Transverse colon (tissue), 4 donors: Measurements from ENCODE around the gene DLG2. TPM values are rescaled to one million over a fixed set of nuclear protein-coding genes. Genes with fewer than 3 reads are reported as not detected.

Experiments
- DNase-seq: peaks from one replicate; pipeline ENCODE4 v3.0.0-alpha.2; 2019
- H3K27ac ChIP-seq, 4 donors: fragments of 200-600 bp; sonication (generic); 2 replicates each; pipeline ENCODE4 v1.5.1; 2016 to 2018; ENCODE audit warnings: inconsistent platforms in 4 of 4
- H3K27me3 ChIP-seq: fragments of 200-600 bp; sonication (generic); 2 replicates; pipeline ENCODE4 v1.5.1; 2017; ENCODE audit warnings: inconsistent platforms
- H3K36me3 ChIP-seq, 4 donors: fragments of 200-600 bp; sonication (generic); 2 replicates each; pipeline ENCODE4 v1.5.1; 2017 to 2019; ENCODE audit warnings: inconsistent platforms in 4 of 4
- H3K4me1 ChIP-seq, 4 donors: fragments of 200-600 bp; sonication (generic); 2 replicates each; pipeline ENCODE4 v1.5.1; 2017 to 2020; ENCODE audit warnings: inconsistent platforms in 4 of 4
- H3K4me3 ChIP-seq, 4 donors: fragments of 200-600 bp; sonication (generic); 1 replicate in 1 of 4; 2 replicates in 3 of 4; pipeline versions ENCODE4 v1.5.1 to v1.6.1; 2017 to 2019; ENCODE audit warnings: inconsistent platforms in 4 of 4
- H3K9me3 ChIP-seq, 2 donors: fragments of 200-600 bp; sonication (generic); 2 replicates each; pipeline ENCODE4 v1.5.1; 2017 to 2019; ENCODE audit warnings: inconsistent platforms in 2 of 2
- EP300 ChIP-seq: sonication (generic); formaldehyde crosslinking; IDR thresholded peaks from one replicate; pipeline ENCODE4 v1.6.1; 2017; ENCODE audit warnings: antibody characterized with exemption, low read depth
- POLR2A ChIP-seq: fragments of 450-650 bp; IDR thresholded peaks from one replicate; pipeline ENCODE4 v1.6.1; 2016; ENCODE audit warnings: antibody characterized with exemption, mild to moderate bottlenecking, moderate library complexity
- POLR2AphosphoS5 ChIP-seq, 3 donors: sonication (generic); formaldehyde crosslinking; IDR thresholded peaks; one replicate each; pipeline ENCODE4 v1.6.1; 2016; ENCODE audit warnings: antibody characterized with exemption in 3 of 3
- WGBS, 2 donors: methylation state at CpG; one replicate each; pipeline ENCODE4 v1.1.5; 2018; ENCODE audit warnings: low coverage in 1 of 2; 5-methylcytosine and 5-hydroxymethylcytosine counted together
- in situ Hi-C, 4 donors: fragments of 200-750 bp; cut with MboI; loops; one replicate each; pipeline versions ENCODE4 v1.15.0 to v1.15.1; 2017; ENCODE audit warnings: low sequenced_read_pairs in 3 of 4, low pct_ligation_motif_present in 1 of 4, low pct_unique_long_range_greater_than_20kb in 1 of 4
- intact Hi-C: fragments of 100-400 bp; cut with DNase I; formaldehyde crosslinking; loops from one replicate; pipeline ENCODE4 v1.15.1; 2023; ENCODE audit warnings: low total_unique reads
- total RNA-seq, 4 donors: library from RNA; depleted of rRNA; stranded (reverse); fragments of >200 nt; gene quantifications; one replicate each; pipeline ENCODE4 v1.1.0, GENCODE V29; 2016
- TF ChIP-seq, protein P1 (sequence below), 5 experiments: fragments of 200-600 bp in 3 of 5; fragments of 450-650 bp in 2 of 5; sonication (generic) in 3 of 5; IDR thresholded peaks; 1 replicate in 2 of 5; 2 replicates in 3 of 5; pipeline ENCODE4 v1.5.1; 2016 to 2017; ENCODE audit warnings: antibody characterized with exemption in 5 of 5, inconsistent platforms in 3 of 5, mild to moderate bottlenecking in 2 of 5, moderate library complexity in 1 of 5

Gene DLG2
- total RNA-seq, 4 donors from 2014 or later, result 1.9 to 28.3 (median 3.7) TPM

DNA sequence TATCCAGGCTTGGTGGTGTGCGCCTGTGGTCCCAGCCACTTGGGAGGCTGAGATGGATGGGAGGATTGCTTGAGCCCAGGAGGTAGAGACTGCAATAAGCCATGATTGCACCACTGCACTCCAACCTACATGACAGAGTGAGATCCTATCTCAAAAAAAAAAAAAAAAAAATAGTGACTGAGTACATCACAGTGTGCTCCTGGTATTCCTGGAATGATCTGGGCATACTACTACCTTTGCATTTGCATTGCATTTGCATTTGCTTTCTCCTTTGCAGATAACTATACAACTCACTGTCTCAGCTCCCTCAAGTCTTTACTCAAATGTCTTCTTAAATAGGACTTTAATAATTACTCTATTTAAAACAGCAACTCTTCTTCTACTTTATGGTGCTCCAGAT, 51.8 kb downstream of the DLG2 start:
- in situ Hi-C loops, result loop anchor here in 3 of 4 donors (25.0 kb wide), 2 partner anchors 788 to 1013 kb away; no protein-coding TSS in a partner anchor
- WGBS, 2 donors, result 95 to 100% methylated on average over 1 of the region's 1 CpG
- Histone ChIP-seq H3K27me3 (no peaks in the 10 kb centered on the region), H3K27ac (no peak overlapping the region), H3K9me3 (peaks cover 0 to 3% of the 10 kb centered on the region in 2 donors), H3K4me1 (no peaks in the 10 kb centered on the region), H3K36me3 (no peaks in the 10 kb centered on the region), H3K4me3 (no peak overlapping the region)
- no peak for DNase-seq
- no peak for TF ChIP-seq EP300
- no peak for TF ChIP-seq POLR2A
- TF ChIP-seq POLR2AphosphoS5 (IDR thresholded peaks at IDR 0.05), result no peak
- TF ChIP-seq, protein P1, sequence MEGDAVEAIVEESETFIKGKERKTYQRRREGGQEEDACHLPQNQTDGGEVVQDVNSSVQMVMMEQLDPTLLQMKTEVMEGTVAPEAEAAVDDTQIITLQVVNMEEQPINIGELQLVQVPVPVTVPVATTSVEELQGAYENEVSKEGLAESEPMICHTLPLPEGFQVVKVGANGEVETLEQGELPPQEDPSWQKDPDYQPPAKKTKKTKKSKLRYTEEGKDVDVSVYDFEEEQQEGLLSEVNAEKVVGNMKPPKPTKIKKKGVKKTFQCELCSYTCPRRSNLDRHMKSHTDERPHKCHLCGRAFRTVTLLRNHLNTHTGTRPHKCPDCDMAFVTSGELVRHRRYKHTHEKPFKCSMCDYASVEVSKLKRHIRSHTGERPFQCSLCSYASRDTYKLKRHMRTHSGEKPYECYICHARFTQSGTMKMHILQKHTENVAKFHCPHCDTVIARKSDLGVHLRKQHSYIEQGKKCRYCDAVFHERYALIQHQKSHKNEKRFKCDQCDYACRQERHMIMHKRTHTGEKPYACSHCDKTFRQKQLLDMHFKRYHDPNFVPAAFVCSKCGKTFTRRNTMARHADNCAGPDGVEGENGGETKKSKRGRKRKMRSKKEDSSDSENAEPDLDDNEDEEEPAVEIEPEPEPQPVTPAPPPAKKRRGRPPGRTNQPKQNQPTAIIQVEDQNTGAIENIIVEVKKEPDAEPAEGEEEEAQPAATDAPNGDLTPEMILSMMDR (IDR thresholded peaks at IDR 0.05), result no peak
- intact Hi-C loops, result no loop called here

DNA sequence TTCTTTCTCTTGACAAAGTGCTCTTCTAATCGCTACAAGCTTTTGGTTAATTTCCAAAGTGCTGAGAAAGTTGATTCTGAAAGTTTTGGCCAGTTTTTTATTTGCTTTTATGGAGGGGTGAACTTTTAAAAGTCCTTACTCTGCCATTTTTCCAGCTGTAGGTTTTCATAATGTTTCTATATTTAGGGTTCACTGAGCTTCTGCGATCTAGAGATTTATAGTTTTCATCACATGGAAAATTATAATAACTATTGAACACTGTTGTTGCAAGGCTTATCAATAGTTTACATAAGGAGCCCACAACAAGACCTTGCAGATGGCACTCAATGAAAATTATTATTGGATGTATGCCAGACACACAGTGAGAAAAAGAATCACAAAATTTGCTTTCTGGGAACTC, 55.1 kb downstream of the DLG2 start:
- in situ Hi-C loops, result loop anchor here in 1 of 4 donors (25.0 kb wide), 1 partner anchor 810 kb away; no protein-coding TSS in a partner anchor
- Histone ChIP-seq H3K27ac (no peak overlapping the region), H3K4me3 (no peak overlapping the region), H3K9me3 (no peaks in the 10 kb centered on the region), H3K4me1 (no peaks in the 10 kb centered on the region), H3K36me3 (no peaks in the 10 kb centered on the region), H3K27me3 (no peaks in the 10 kb centered on the region)
- intact Hi-C loops, result no loop called here
- 68 to 77% methylated on average over 2 of the region's 2 CpGs for WGBS, 2 donors
- TF ChIP-seq POLR2A, result no peak
- TF ChIP-seq, protein P1 (IDR thresholded peaks at IDR 0.05), result no peak
- no peak for TF ChIP-seq POLR2AphosphoS5 (IDR thresholded peaks at IDR 0.05)
- TF ChIP-seq EP300, result no peak
- no peak for DNase-seq

DNA sequence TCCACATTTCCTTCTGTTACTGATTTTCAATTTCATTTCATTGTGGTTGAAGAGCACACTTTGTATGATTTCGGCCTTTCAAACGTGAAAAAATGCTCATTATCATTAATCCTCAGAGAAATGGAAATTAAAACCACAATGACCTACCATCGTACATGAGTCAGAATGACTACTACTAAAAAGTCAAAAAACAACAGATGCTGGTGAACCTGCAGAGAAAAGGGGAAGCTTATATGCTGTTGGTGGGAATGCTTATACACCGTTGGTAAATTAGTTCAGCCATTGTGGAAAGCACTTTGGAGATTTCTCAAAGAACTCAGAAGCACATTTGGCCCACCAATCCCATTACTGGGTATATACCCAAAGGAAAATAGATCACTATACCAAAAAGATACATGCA, 57.6 kb downstream of the DLG2 start:
- TF ChIP-seq POLR2A (no peak), EP300 (no peak), POLR2AphosphoS5 (IDR thresholded peaks at IDR 0.05) (no peak)
- TF ChIP-seq, protein P1 (IDR thresholded peaks at IDR 0.05), result no peak
- no peaks in the 10 kb centered on the region for H3K27me3 ChIP-seq
- no peak overlapping the region for H3K27ac ChIP-seq
- no peaks in the 10 kb centered on the region for H3K4me1 ChIP-seq
- WGBS, 2 donors, result 78% methylated on average over 3 to 4 of the region's 4 CpGs
- in situ Hi-C loops (loop anchor here in 1 of 4 donors (25.0 kb wide), 1 partner anchor 807 kb away; no protein-coding TSS in a partner anchor), intact Hi-C loops (no loop called here)
- H3K9me3 ChIP-seq, result no peaks in the 10 kb centered on the region
- H3K4me3 ChIP-seq, result no peak overlapping the region
- no peak for DNase-seq
- H3K36me3 ChIP-seq, result no peaks in the 10 kb centered on the region

DNA sequence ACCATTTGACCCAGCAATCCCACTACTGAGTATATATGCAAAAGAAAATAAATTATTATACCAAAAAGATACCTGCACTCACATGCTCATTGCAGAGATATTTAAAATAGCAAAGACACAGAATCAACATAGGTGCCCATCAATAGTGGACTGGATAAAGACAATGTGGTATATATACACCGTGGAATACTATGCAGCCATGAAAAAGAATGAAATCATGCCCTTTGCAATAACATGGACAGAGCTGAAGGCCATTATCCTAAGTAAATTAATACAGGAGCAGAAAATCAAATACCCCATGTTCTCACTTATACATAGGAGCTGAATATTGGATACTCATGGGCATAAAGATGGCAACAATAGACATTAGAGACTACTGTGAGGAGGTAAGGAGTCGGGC, 68.7 kb downstream of the DLG2 start:
- TF ChIP-seq POLR2A (no peak), POLR2AphosphoS5 (IDR thresholded peaks at IDR 0.05) (no peak), EP300 (no peak)
- TF ChIP-seq, protein P1 (IDR thresholded peaks at IDR 0.05), result no peak
- Histone ChIP-seq H3K4me3 (no peak overlapping the region), H3K27me3 (no peaks in the 10 kb centered on the region), H3K27ac (no peak overlapping the region), H3K4me1 (no peaks in the 10 kb centered on the region), H3K36me3 (no peaks in the 10 kb centered on the region), H3K9me3 (no peaks in the 10 kb centered on the region)
- DNase-seq, result no peak
- 65 to 91% methylated on average over 2 of the region's 2 CpGs for WGBS, 2 donors
- intact Hi-C loops (no loop called here), in situ Hi-C loops (loop anchor here in 1 of 4 donors (25.0 kb wide), 1 partner anchor 796 kb away; no protein-coding TSS in a partner anchor)
